OCI-LY7 (cell line): ENCODE measurements around the gene SLC8A1. TPM values are rescaled to one million over a fixed set of nuclear protein-coding genes. Genes with fewer than 3 reads are reported as not detected.

Experiments
- BruUV-seq: library from RNA; stranded (reverse); fragments of 400-500 nt; replicated peaks from 2 replicates; lab custom pipeline; 2021; lab: Mats Ljungman, UMichigan
- CTCF ChIA-PET: fragments of 300-600 bp; sonication (Branson Sonifier 250); formaldehyde crosslinking; loops from one replicate; lab custom pipeline; 2022; ENCODE audit warnings: antibody characterized with exemption; ENCODE audit not compliant: unreplicated experiment; lab: Charles Lee
- POLR2A ChIA-PET: fragments of 300-600 bp; sonication (Branson Sonifier 250); formaldehyde crosslinking; loops from one replicate; lab custom pipeline; 2022; ENCODE audit warnings: antibody characterized with exemption; lab: Charles Lee
- DNase-seq: peaks from one replicate; pipeline ENCODE4 v3.0.0-alpha.2; 2015; ENCODE audit warnings: low spot score
- H2AFZ ChIP-seq: fragments of 200-600 bp; sonication (generic), shearing (Covaris generic); 2 replicates; pipeline ENCODE4 v1.6.1; 2014; ENCODE audit warnings: mild to moderate bottlenecking, antibody characterized with exemption, low read length, moderate library complexity
- H3K27ac ChIP-seq: fragments of 200-600 bp; sonication (generic); 2 replicates; pipeline ENCODE4 v1.5.1; 2014; ENCODE audit warnings: mixed run types, low read depth, mild to moderate bottlenecking, moderate library complexity, low read length, inconsistent platforms; ENCODE audit not compliant: poor library complexity, severe bottlenecking
- H3K36me3 ChIP-seq: fragments of 200-600 bp; sonication (generic); 2 replicates; pipeline ENCODE4 v1.6.1; 2014; ENCODE audit warnings: mild to moderate bottlenecking, antibody characterized with exemption, low read length, moderate library complexity, mixed read lengths; ENCODE audit not compliant: insufficient read depth
- H3K4me1 ChIP-seq: fragments of 200-600 bp; sonication (generic); 2 replicates; pipeline ENCODE4 v1.5.1; 2014; ENCODE audit warnings: mild to moderate bottlenecking, low read length; ENCODE audit not compliant: insufficient read depth, poor library complexity, severe bottlenecking
- H3K4me2 ChIP-seq: fragments of 200-600 bp; sonication (generic); 2 replicates; pipeline ENCODE4 v1.6.1; 2014; ENCODE audit warnings: mild to moderate bottlenecking, low read length
- H3K4me3 ChIP-seq: fragments of 200-600 bp; sonication (generic); 2 replicates; pipeline ENCODE4 v1.5.1; 2014; ENCODE audit warnings: mild to moderate bottlenecking, low read depth, low read length; ENCODE audit not compliant: poor library complexity, severe bottlenecking
- H3K79me2 ChIP-seq: fragments of 200-600 bp; sonication (generic); 2 replicates; pipeline ENCODE4 v1.6.1; 2016; ENCODE audit warnings: low read depth, mild to moderate bottlenecking, low read length, moderate library complexity, mixed read lengths; ENCODE audit not compliant: insufficient read depth
- H3K9me2 ChIP-seq: fragments of 200-600 bp; sonication (generic); 2 replicates; pipeline ENCODE4 v1.6.1; 2016; ENCODE audit warnings: mild to moderate bottlenecking, low read length, mixed read lengths; ENCODE audit not compliant: insufficient read depth
- H3K9me3 ChIP-seq: fragments of 200-600 bp; sonication (generic); 2 replicates; pipeline ENCODE4 v1.6.1; 2014; ENCODE audit warnings: mild to moderate bottlenecking, mixed run types, low read length, mixed read lengths
- H4K20me1 ChIP-seq: fragments of 200-600 bp; sonication (generic); 2 replicates; pipeline ENCODE4 v1.6.1; 2014; ENCODE audit warnings: mild to moderate bottlenecking, antibody characterized with exemption, low read length, moderate library complexity, mixed read lengths; ENCODE audit not compliant: insufficient read depth
- CTCF ChIP-seq: fragments of 200-600 bp; sonication (generic); conservative IDR thresholded peaks from 2 replicates; pipeline ENCODE4 v1.5.1; 2014; ENCODE audit warnings: mild to moderate bottlenecking, antibody characterized with exemption, low read length, moderate library complexity, mixed read lengths
- EZH2phosphoT487 ChIP-seq: fragments of 200-600 bp; sonication (generic); IDR thresholded peaks from 2 replicates; pipeline ENCODE4 v1.6.1; 2018; ENCODE audit warnings: low read depth, borderline replicate concordance, mild to moderate bottlenecking, mixed run types, antibody characterized with exemption, low read length, moderate library complexity, mixed read lengths
- intact Hi-C: fragments of 100-400 bp; cut with micrococcal nuclease; formaldehyde crosslinking; loops from one replicate; pipeline ENCODE4 v1.10.0; 2022; ENCODE audit not compliant: unreplicated experiment
- total RNA-seq, 2 experiments: library from RNA; depleted of rRNA in 1 of 2; stranded (reverse); fragments of >200 nt in 1 of 2; shearing (Covaris generic) in 1 of 2; gene quantifications; 2 replicates each; pipeline ENCODE4 v1.2.3, GENCODE V29; 2014 to 2022

SLC8A1 gene
- total RNA-seq, 2 experiments from 2014 or later, result 3.6 to 7.3 TPM

- DNase-seq, result no peak
- H3K79me2 ChIP-seq, result no peaks in the 10 kb centered on the region
- H3K36me3 ChIP-seq, result peaks cover 2% of the 10 kb centered on the region; the same call in 1 of the 2 replicates
- H3K4me2 ChIP-seq, result no peak overlapping the region
- H3K27ac ChIP-seq, result no peak overlapping the region
- no peak overlapping the region for H3K4me3 ChIP-seq
- CTCF ChIA-PET, result no interaction called here
- H3K4me1 ChIP-seq, result peaks cover 26% of the 10 kb centered on the region
- no peak overlapping the region; the same call in 1 of the 2 replicates for H2AFZ ChIP-seq
- POLR2A ChIA-PET, result interaction anchor here (0.9 to 1.7 kb wide), 5 partner anchors 10 to 127 kb away, joined by 3 to 5 read pairs (median 3); no protein-coding TSS in a partner anchor
- H4K20me1 ChIP-seq, result no peaks in the 10 kb centered on the region
- intact Hi-C loops, result no loop called here
- H3K9me2 ChIP-seq, result no peaks in the 10 kb centered on the region
- BruUV-seq, result no TSS peak
- TF ChIP-seq EZH2phosphoT487 (no peak), CTCF (no peak)
- peaks cover 17% of the 10 kb centered on the region for H3K9me3 ChIP-seq
Observed at GRCh38 chr2:40318921-40319320, 133.0 kb downstream of the SLC8A1 start.

- no TSS peak for BruUV-seq
- no peak overlapping the region for H3K4me2 ChIP-seq
- peaks cover 19% of the 10 kb centered on the region for H3K4me1 ChIP-seq
- intact Hi-C loops, result no loop called here
- H3K36me3 ChIP-seq, result peaks cover 2% of the 10 kb centered on the region; the same call in 1 of the 2 replicates
- H3K9me3 ChIP-seq, result peaks cover 25% of the 10 kb centered on the region
- no peaks in the 10 kb centered on the region for H3K9me2 ChIP-seq
- ChIA-PET CTCF (no interaction called here), POLR2A (interaction anchor here (0.6 to 1.0 kb wide), 6 partner anchors 9 to 830 kb away, joined by 3 to 14 read pairs (median 3); no protein-coding TSS in a partner anchor)
- no peak overlapping the region for H3K27ac ChIP-seq
- TF ChIP-seq EZH2phosphoT487 (no peak), CTCF (no peak)
- no peak overlapping the region for H3K4me3 ChIP-seq
- H3K79me2 ChIP-seq, result no peaks in the 10 kb centered on the region
- no peaks in the 10 kb centered on the region for H4K20me1 ChIP-seq
- DNase-seq, result no peak
- H2AFZ ChIP-seq, result no peak overlapping the region
Observed at GRCh38 chr2:40317761-40318160, 134.1 kb downstream of the SLC8A1 start.

- no peaks in the 10 kb centered on the region for H4K20me1 ChIP-seq
- no peak overlapping the region for H3K4me3 ChIP-seq
- no peak overlapping the region for H3K27ac ChIP-seq
- CTCF ChIA-PET, result no interaction called here
- H3K4me2 ChIP-seq, result no peak overlapping the region
- TF ChIP-seq EZH2phosphoT487 (no peak), CTCF (no peak)
- peaks cover 27% of the 10 kb centered on the region for H3K9me3 ChIP-seq
- H2AFZ ChIP-seq, result no peak overlapping the region
- H3K4me1 ChIP-seq, result peaks cover 19% of the 10 kb centered on the region
- no peak for DNase-seq
- intact Hi-C loops, result no loop called here
- no TSS peak for BruUV-seq
- no peaks in the 10 kb centered on the region for H3K79me2 ChIP-seq
- POLR2A ChIA-PET, result interaction anchor here (0.6 to 1.0 kb wide), 8 partner anchors 10 to 829 kb away, joined by 3 to 14 read pairs (median 3); no protein-coding TSS in a partner anchor
- no peaks in the 10 kb centered on the region for H3K9me2 ChIP-seq
- H3K36me3 ChIP-seq, result peaks cover 2% of the 10 kb centered on the region; the same call in 1 of the 2 replicates
Observed at GRCh38 chr2:40317046-40317445, 134.8 kb downstream of the SLC8A1 start.
